Diencephalon (tissue), 1 donor: ENCODE measurements around the gene ZSCAN29. TPM values are rescaled to one million over a fixed set of nuclear protein-coding genes. Genes with fewer than 3 reads are reported as not detected.

Experiments used
- total RNA-seq: library from RNA; depleted of rRNA; stranded (reverse); fragments of >200 nt; gene quantifications from one replicate; pipeline ENCODE4 v1.2.3, GENCODE V29; 2014

ZSCAN29 gene
- total RNA-seq: 40.1 TPM

GRCh38 chr15:43370975-43371974 is at the start of gene ZSCAN29, which contains the start of gene TUBGCP4:
Gene ZSCAN29, minus strand, starts transcription at chr15:43371043. Its CDS starts 1,130 bp downstream, at chr15:43369913.
Gene TUBGCP4, plus strand, starts transcription at chr15:43371101. Its CDS starts 254 bp downstream, at chr15:43371355.

GRCh38 chr15:43329960-43330779 is 40.7 kb downstream of the ZSCAN29 start, which contains the start of gene LCMT2:
Gene LCMT2, minus strand, starts transcription at chr15:43330573. Its CDS starts 84 bp downstream, at chr15:43330489.

Other genes starting within 250 kb of the ZSCAN29 start
- 28.1 TPM for gene TMEM62, start 237.5 kb downstream of the ZSCAN29 start, total RNA-seq
- gene CCNDBP1, start 185.6 kb downstream of the ZSCAN29 start, total RNA-seq: 31.1 TPM
- 3.0 TPM for gene EPB42, start 150.0 kb downstream of the ZSCAN29 start, total RNA-seq
- not detected for gene TGM5, start 104.1 kb downstream of the ZSCAN29 start, total RNA-seq
- gene TGM7, start 68.8 kb downstream of the ZSCAN29 start, total RNA-seq: not detected
- 15.9 TPM for gene LCMT2, start 40.5 kb downstream of the ZSCAN29 start, total RNA-seq
- 21.0 TPM for gene TUBGCP4, start 58 bp upstream of the ZSCAN29 start, total RNA-seq
- gene TP53BP1, start 122.1 kb upstream of the ZSCAN29 start, total RNA-seq: 188 TPM
- 97.6 TPM for gene MAP1A, start 146.6 kb upstream of the ZSCAN29 start, total RNA-seq
- gene PPIP5K1, start 219.2 kb upstream of the ZSCAN29 start, total RNA-seq: 39.0 TPM
- 17.1 TPM for gene CKMT1B, start 223.0 kb upstream of the ZSCAN29 start, total RNA-seq
- 0.92 TPM for gene STRC, start 247.8 kb upstream of the ZSCAN29 start, total RNA-seq